Heart left ventricle (tissue), 13 donors: ENCODE data around the gene AKAP7.

Experiments used
- POLR2A ChIP-seq, 2 donors: fragments of 450-650 bp; IDR thresholded peaks; one replicate each; pipeline ENCODE4 v1.6.1; 2017; ENCODE audit warnings: antibody characterized with exemption in 2 of 2, mild to moderate bottlenecking in 2 of 2, moderate library complexity in 2 of 2
- TF ChIP-seq, protein P1 (sequence below), 12 donors: fragments of 200-600 bp; sonication (generic) in 4 of 12; IDR thresholded peaks; one replicate each; pipeline versions ENCODE4 v1.5.0 to v1.8.0; 2018 to 2022; ENCODE audit warnings: antibody characterized with exemption in 12 of 12, mild to moderate bottlenecking in 5 of 12
- donor health status: ischemic (EF 13 %, LVEDD 7.1; RV severe dilation, severe dysfunction).
- donor health status: DM: no; HTN: yes; CAD: no.
- donor health status: DM: no; HTN: no; CAD: no.
- donor health status: ischemic (EF 25% LVEDD 6.9; RV normal size, moderate dysfunction).
- donor health status: ischemic (EF 25% LVEDD 5.7; RV mildly dilated, moderate dysfunction).
- donor health status: ischemic (EF 35%, LVEDD 5.7; RV mildly dilated, moderate dysfunction).
- donor health status: nonischemic (EF 11% LVEDD 7.7; RV severe dilation, severe dysfunction).
- donor health status: DM: yes; HTN: yes; CAD: no.
- donor health status: PGD.
- donor health status: ischemic (EF 29% LVEDD 5.4; RV normal size, mild dysfunction).
- donor health status: nonischemic (EF 23%, LVEDD 6.1; RV moderate dilation, normal function).

DNA sequence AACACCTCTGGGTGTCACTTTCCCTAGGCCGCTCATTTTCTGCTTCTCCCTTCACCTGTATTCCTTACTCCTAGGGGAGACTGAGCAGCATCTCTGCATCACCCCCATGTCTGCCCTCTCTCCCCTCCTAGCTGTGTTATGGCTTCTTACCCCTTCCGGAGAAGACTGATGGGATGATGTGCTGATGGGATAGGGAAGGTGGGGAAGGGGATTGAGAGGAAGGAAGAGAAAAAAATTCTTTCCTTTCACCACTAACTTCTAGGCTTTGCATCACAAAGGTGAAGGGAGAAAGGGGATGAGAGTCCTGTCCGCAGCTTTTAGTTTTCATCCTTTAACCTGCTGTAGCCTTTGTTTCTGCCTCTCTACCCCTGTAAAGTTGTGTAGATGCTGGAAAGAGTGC is 26.7 kb downstream of the AKAP7 start:
- TF ChIP-seq, protein P1, sequence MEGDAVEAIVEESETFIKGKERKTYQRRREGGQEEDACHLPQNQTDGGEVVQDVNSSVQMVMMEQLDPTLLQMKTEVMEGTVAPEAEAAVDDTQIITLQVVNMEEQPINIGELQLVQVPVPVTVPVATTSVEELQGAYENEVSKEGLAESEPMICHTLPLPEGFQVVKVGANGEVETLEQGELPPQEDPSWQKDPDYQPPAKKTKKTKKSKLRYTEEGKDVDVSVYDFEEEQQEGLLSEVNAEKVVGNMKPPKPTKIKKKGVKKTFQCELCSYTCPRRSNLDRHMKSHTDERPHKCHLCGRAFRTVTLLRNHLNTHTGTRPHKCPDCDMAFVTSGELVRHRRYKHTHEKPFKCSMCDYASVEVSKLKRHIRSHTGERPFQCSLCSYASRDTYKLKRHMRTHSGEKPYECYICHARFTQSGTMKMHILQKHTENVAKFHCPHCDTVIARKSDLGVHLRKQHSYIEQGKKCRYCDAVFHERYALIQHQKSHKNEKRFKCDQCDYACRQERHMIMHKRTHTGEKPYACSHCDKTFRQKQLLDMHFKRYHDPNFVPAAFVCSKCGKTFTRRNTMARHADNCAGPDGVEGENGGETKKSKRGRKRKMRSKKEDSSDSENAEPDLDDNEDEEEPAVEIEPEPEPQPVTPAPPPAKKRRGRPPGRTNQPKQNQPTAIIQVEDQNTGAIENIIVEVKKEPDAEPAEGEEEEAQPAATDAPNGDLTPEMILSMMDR (IDR thresholded peaks at IDR 0.05), result no peak
- TF ChIP-seq POLR2A (IDR thresholded peaks at IDR 0.05), result no peak
